HG03135 (cell line): ENCODE data around the gene MSLN.
"Not testable (repeated sequence)": the region's sequence is repeated elsewhere in the genome, so short reads cannot be mapped to it uniquely, and the experiment has no call there.

Experiments
- ATAC-seq: cut with Tn5 transposase; IDR thresholded peaks from one replicate; pipeline ENCODE4 v1.9.1; 2021; ENCODE audit warnings: mild to moderate bottlenecking, moderate library complexity; ENCODE audit not compliant: unreplicated experiment

Gene MSLN

GRCh38 chr16:754121-754607 is 6.4 kb upstream of the MSLN start:
- not testable (repeated sequence) for ATAC-seq

DNA sequence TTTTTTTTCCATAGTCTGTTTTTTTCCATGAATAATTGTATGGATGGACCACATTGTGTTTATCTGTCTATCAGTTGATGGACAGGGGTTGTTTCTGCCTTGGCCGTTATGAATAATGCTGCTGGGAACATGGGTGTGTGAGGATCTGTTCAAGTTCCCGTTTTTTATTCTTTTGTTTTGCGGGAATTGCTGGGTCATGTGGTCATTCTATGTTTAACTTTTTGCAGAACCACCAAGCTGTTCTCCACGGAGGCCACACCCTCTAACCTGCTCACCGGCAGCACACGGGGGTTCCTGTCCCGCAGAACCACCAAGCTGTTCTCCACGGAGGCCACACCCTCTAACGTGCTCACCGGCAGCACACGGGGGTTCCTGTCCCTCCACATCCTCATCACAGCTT is 5.9 kb upstream of the MSLN start:
- no peak for ATAC-seq

- ATAC-seq, result no peak
Measured at GRCh38 chr16:756428-756827, 4.1 kb upstream of the MSLN start.

DNA sequence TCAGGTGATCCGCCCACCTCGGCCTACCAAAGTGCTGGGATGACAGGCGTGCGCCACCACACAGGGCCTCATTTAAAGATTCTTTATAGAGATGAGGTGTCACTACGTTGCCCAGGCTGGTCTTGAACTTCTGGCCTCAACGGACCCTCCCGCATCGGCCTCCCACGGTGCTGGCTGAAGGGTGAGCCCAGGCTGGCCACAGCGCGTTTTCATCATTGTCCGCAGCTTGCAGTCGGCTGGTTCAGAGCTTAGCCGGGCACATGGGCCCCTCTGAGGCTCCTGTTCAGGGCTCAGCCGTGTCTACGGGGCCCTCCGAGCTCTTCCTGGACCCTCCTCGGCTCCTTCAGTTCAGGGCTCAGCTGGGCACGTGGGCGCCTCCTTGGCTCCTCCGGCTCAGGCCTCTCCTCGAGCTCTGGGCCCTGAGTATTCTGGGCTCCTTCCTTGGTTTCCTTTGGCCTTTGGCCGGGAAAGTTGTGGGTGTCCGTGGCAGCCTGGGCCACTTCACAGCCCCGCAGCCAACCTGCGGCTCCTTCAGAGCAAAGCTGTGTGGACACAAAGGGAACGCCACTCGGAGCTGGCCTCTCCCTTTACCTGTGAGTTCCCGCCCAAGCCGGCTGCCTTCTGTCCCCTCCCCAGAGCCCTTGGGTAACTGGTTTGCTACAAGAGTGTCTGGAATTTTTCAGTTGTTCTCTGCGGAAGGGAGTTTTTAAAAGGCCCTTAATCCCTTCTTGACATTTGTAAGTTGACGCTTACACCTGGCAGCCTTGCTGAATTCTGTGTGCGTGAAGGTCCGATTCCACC is 1.2 kb upstream of the MSLN start:
- no peak for ATAC-seq

DNA sequence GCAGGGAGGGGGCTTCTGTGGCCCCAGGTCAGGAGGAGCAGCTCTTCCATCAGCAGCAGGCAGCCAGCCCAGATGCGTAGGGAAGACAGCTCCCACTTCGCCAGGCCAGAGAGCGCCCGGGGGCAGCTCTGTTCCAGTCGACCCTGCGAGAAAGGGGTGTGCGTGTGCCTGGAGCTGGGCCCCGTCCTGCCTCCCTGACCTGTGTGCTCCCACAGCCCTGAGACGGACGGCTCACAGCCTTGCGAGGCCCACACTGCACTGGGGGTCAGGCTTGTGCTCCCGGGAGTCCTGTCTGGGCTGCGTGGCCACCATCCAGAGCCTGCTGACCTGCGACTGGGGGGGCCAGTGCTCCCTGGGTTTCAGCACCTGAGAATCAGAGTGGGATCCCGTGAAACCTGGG is 469 bp upstream of the MSLN start:
- ATAC-seq, result no peak

- ATAC-seq, result no peak
Measured at GRCh38 chr16:761625-762513, 1.3 kb downstream of the MSLN start.

DNA sequence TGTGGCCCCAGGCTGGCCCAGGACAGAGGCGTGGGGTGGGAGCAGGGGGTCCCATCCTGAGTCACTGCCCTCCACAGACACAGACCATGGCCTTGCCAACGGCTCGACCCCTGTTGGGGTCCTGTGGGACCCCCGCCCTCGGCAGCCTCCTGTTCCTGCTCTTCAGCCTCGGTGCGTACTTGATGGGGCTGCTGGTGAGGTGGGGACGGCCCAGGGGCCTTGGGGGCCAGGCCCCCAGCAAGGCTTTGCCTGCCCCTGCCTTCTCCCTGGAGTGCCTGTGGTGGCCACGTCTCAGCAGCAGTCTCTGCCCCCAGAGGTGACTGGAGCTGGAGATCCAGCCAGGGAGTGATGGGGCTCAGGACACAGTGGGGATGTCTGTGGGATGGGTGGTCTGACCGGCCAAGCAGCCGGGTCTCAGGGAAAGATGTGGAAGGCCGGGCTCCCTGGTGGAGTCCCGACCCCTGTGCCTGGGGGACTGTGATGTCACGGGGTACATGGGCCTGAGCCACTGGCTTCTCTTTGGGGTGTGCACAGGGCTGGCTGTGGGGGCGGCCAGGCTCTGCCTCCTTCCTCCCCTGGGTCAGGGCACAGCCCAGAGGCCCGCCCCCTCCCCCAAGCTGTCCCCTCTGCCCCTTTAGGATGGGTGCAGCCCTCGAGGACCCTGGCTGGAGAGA is 2.2 kb downstream of the MSLN start:
- no peak for ATAC-seq

- no peak for ATAC-seq
Measured at GRCh38 chr16:763369-764183, 3.0 kb downstream of the MSLN start.

GRCh38 chr16:764184-764750 is 3.7 kb downstream of the MSLN start:
- no peak for ATAC-seq

DNA sequence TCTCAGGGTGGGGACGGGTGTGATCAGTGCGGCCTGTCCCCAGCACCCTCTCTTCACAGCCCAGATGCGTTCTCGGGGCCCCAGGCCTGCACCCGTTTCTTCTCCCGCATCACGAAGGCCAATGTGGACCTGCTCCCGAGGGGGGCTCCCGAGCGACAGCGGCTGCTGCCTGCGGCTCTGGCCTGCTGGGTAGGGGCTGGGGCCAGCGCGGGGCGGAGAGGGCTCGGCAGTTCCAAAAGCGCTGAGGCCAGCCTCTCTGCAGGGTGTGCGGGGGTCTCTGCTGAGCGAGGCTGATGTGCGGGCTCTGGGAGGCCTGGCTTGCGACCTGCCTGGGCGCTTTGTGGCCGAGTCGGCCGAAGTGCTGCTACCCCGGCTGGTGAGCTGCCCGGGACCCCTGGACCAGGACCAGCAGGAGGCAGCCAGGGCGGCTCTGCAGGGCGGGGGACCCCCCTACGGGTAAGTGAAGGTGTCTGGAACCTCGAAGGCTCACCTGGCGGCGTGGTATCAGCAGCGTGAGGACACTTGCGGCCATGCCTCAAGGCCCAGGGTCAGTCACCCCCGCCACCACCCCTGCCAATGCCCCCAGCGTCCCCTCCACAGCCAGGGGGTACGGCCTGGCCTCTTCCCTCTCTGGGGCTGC is 4.4 kb downstream of the MSLN start:
- no peak for ATAC-seq

- no peak for ATAC-seq
Measured at GRCh38 chr16:765488-765865, 4.9 kb downstream of the MSLN start.

GRCh38 chr16:766008-766819 is 5.7 kb downstream of the MSLN start:
- ATAC-seq, result no peak

- ATAC-seq, result no peak
Measured at GRCh38 chr16:766820-767640, 6.5 kb downstream of the MSLN start.

DNA sequence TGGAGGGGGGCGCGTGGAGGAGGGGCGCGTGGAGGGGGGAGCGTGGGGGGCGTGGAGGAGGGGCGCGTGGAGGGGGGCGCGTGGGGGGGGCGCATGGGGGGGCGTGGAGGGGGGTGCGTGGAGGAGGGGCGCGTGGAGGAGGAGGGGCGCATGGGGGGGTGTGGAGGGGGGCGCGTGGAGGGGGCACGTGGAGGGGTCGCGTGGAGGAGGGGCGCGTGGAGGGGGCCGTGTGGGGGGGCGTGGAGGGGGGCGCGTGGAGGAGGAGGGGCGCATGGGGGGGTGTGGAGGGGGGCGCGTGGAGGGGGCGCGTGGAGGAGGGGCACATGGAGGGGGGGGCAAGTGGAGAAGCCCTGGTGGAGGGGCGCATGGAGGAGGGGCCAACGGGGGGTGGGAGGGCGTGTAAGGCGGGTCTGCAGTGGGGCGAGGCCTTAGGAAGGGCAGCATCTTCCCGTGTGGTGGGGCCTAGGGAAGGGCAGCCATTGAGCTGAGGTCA is 7.3 kb downstream of the MSLN start:
- no peak for ATAC-seq

DNA sequence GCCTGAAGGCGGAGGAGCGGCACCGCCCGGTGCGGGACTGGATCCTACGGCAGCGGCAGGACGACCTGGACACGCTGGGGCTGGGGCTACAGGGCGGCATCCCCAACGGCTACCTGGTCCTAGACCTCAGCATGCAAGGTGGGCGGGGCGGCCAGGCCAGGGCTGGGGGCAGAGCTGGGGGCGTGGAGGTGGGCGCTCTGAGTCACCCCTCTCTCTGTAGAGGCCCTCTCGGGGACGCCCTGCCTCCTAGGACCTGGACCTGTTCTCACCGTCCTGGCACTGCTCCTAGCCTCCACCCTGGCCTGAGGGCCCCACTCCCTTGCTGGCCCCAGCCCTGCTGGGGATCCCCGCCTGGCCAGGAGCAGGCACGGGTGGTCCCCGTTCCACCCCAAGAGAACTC is 7.9 kb downstream of the MSLN start:
- ATAC-seq, result no peak

DNA sequence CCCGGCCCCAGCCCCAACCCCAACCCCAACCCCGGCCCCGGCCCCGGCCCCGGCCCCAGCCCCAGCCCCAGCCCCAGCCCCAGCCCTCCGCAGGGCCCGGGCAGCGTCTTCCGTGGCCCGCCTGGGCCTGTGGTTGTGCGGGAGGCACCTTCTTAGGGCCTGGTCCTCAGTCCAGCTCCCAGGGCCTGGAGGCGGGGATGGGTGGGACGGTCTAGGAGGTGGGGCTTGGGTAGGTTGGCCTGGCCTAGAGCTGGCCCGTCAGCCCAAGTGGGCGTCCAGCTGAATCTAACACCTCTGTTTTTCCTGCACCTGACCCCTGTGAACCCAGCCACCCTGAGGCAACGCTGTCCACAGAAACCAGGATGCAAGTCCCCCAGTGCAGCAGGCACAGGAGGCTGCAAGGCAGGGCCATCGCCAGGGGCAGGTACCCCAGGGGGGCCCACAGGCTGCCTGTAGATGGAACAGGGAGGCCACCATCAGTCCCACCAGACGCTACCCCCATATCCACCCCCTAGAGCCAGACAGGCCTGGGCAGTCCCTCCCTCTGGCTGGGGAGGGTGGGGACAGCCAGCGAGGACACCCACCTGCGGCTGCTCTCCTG is 8.8 kb downstream of the MSLN start:
- ATAC-seq, result no peak

DNA sequence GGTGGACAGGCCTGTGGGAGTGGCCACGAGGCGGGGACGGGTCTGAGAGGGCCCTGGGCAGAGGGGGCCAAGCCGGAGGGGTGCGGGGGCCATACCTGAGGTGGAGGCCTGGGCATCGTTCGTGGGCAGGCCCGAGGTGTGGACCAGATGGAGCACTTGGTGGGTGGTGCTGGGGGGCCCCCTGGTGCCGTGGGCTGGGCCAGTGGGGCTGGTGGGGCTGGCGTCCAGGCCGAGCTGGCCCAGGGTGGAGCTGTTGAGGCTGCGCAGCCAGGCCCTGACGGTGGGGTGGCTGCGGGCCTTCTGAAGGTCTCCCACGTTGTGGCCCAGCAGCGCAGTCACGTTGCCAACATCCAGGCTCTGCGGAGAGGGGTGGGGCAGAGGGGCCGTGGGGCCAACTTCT is 9.4 kb downstream of the MSLN start:
- no peak for ATAC-seq

- no peak for ATAC-seq
Measured at GRCh38 chr16:770411-770810, 9.9 kb downstream of the MSLN start.
